ENCODE data around the gene SMC1A.
A peak's percentile ranks its signal among the peaks of the same experiment; 100 is the strongest.
"Not testable (repeated sequence)": the region's sequence is repeated elsewhere in the genome, so short reads cannot be mapped to it uniquely, and the experiment has no call there.

The SMC1A gene

GRCh38 chrX:53422086-53422860 lies at the start of gene SMC1A:
Gene SMC1A, minus strand, starts transcription at chrX:53422654. Its CDS starts 54 bp downstream, at chrX:53422600.
- DNase-seq, result peak; percentile 93

GRCh38 chrX:53471346-53471745 lies 48.9 kb upstream of the SMC1A start:
- no peak for DNase-seq

- DNase-seq, result not testable (repeated sequence)
Observed at GRCh38 chrX:53468659-53469058, 46.2 kb upstream of the SMC1A start.

GRCh38 chrX:53458082-53458481 lies 35.6 kb upstream of the SMC1A start:
- DNase-seq, result no peak

GRCh38 chrX:53456254-53456653 lies 33.8 kb upstream of the SMC1A start:
- DNase-seq, result no peak

GRCh38 chrX:53452812-53453211 lies 30.4 kb upstream of the SMC1A start:
- DNase-seq, result no peak

- DNase-seq, result no peak
Observed at GRCh38 chrX:53449632-53450031, 27.2 kb upstream of the SMC1A start.

- no peak for DNase-seq
Observed at GRCh38 chrX:53447441-53447840, 25.0 kb upstream of the SMC1A start.

- DNase-seq, result peak; percentile 43
Observed at GRCh38 chrX:53445977-53446376, 23.5 kb upstream of the SMC1A start.

GRCh38 chrX:53442322-53442631 lies 19.8 kb upstream of the SMC1A start:
- DNase-seq, result no peak

- peak; percentile 61 for DNase-seq
Observed at GRCh38 chrX:53441531-53442321, 19.3 kb upstream of the SMC1A start.

- no peak for DNase-seq
Observed at GRCh38 chrX:53440621-53441517, 18.4 kb upstream of the SMC1A start.

- no peak for DNase-seq
Observed at GRCh38 chrX:53440101-53440500, 17.6 kb upstream of the SMC1A start.

GRCh38 chrX:53438832-53439230 lies 16.4 kb upstream of the SMC1A start:
- no peak for DNase-seq

GRCh38 chrX:53438174-53438831 lies 15.8 kb upstream of the SMC1A start:
- no peak for DNase-seq

- DNase-seq, result no peak
Observed at GRCh38 chrX:53437206-53437605, 14.8 kb upstream of the SMC1A start.

GRCh38 chrX:53435997-53436396 lies 13.5 kb upstream of the SMC1A start:
- peak; percentile 51 for DNase-seq

- peak; percentile 82 for DNase-seq
Observed at GRCh38 chrX:53433651-53434639, 11.5 kb upstream of the SMC1A start, which contains the start of gene HSD17B10. Gene HSD17B10, minus strand, starts transcription at chrX:53434370. Its CDS starts 25 bp downstream, at chrX:53434345.

- DNase-seq, result no peak
Observed at GRCh38 chrX:53430231-53430630, 7.8 kb upstream of the SMC1A start.

GRCh38 chrX:53429755-53430154 lies 7.3 kb upstream of the SMC1A start:
- no peak for DNase-seq

GRCh38 chrX:53422861-53423306 lies 430 bp upstream of the SMC1A start, which contains the start of gene RIBC1:
Gene RIBC1, plus strand, starts transcription at chrX:53422873. Its CDS starts 3,404 bp downstream, at chrX:53426277.
- DNase-seq, result no peak

Data from activated CD4-positive, alpha-beta T cell treated with anti-CD3 and anti-CD28 coated beads, Interleukin-2, amount 50 U/mL, for 1 hour (primary cell).